NCI-H2029 treated with DMSO at 0.1 percent for 48 hours (cell line): Measurements from ENCODE around the gene ATF6.

Experiments used
- DNase-seq: peaks from one replicate; lab custom pipeline; 2025; lab: John Stamatoyannopoulos, UW

ATF6 gene

GRCh38 chr1:161900160-161900559, 134.0 kb downstream of the ATF6 start:
- DNase-seq: no peak

- DNase-seq: no peak
Measured at GRCh38 chr1:161902182-161902581, 136.1 kb downstream of the ATF6 start.

- no peak for DNase-seq
Measured at GRCh38 chr1:161905269-161905884, 139.3 kb downstream of the ATF6 start.

- DNase-seq: no peak
Measured at GRCh38 chr1:161907265-161907664, 141.1 kb downstream of the ATF6 start.

GRCh38 chr1:161908264-161908663, 142.1 kb downstream of the ATF6 start:
- no peak for DNase-seq

- no peak for DNase-seq
Measured at GRCh38 chr1:161910604-161911003, 144.5 kb downstream of the ATF6 start.

GRCh38 chr1:161913482-161914140, 147.5 kb downstream of the ATF6 start:
- peak; percentile 27 for DNase-seq

GRCh38 chr1:161914595-161914994, 148.5 kb downstream of the ATF6 start:
- no peak for DNase-seq

GRCh38 chr1:161915051-161915503, 149.0 kb downstream of the ATF6 start:
- DNase-seq: no peak

GRCh38 chr1:161915978-161916377, 149.9 kb downstream of the ATF6 start:
- no peak for DNase-seq

GRCh38 chr1:161919229-161919628, 153.1 kb downstream of the ATF6 start:
- DNase-seq: no peak

- DNase-seq: no peak
Measured at GRCh38 chr1:161921491-161921890, 155.4 kb downstream of the ATF6 start.

GRCh38 chr1:161921990-161922389, 155.9 kb downstream of the ATF6 start:
- no peak for DNase-seq

- DNase-seq: no peak
Measured at GRCh38 chr1:161928056-161928455, 161.9 kb downstream of the ATF6 start.

GRCh38 chr1:161929137-161929536, 163.0 kb downstream of the ATF6 start:
- DNase-seq: no peak

GRCh38 chr1:161930064-161930463, 163.9 kb downstream of the ATF6 start:
- no peak for DNase-seq

- no peak for DNase-seq
Measured at GRCh38 chr1:161932668-161933067, 166.5 kb downstream of the ATF6 start.

- DNase-seq: no peak
Measured at GRCh38 chr1:161933592-161934588, 167.8 kb downstream of the ATF6 start.

- DNase-seq: no peak
Measured at GRCh38 chr1:161935264-161935663, 169.1 kb downstream of the ATF6 start.

GRCh38 chr1:161936786-161937185, 170.7 kb downstream of the ATF6 start:
- DNase-seq: no peak

GRCh38 chr1:161940866-161941591, 174.9 kb downstream of the ATF6 start:
- no peak for DNase-seq
